Adrenal gland (tissue), 5 donors: ENCODE measurements around the gene MYRFL.

Experiments
- CTCF ChIP-seq, 6 experiments: fragments of 450-650 bp in 4 of 6; fragments of 200-600 bp in 2 of 6; sonication (generic) in 1 of 6; IDR thresholded peaks; 1 replicate in 5 of 6; 2 replicates in 1 of 6; pipeline versions ENCODE4 v1.5.1 to v1.8.0; 2016 to 2021; ENCODE audit warnings: antibody characterized with exemption in 6 of 6, mild to moderate bottlenecking in 2 of 6, moderate library complexity in 1 of 6
- POLR2A ChIP-seq, 2 donors: fragments of 450-650 bp; IDR thresholded peaks; one replicate each; pipeline ENCODE4 v1.6.1; 2017; ENCODE audit warnings: antibody characterized with exemption in 2 of 2, mild to moderate bottlenecking in 2 of 2, moderate library complexity in 1 of 2
- donor health status: DM: no; HTN: no; CAD: no.

DNA sequence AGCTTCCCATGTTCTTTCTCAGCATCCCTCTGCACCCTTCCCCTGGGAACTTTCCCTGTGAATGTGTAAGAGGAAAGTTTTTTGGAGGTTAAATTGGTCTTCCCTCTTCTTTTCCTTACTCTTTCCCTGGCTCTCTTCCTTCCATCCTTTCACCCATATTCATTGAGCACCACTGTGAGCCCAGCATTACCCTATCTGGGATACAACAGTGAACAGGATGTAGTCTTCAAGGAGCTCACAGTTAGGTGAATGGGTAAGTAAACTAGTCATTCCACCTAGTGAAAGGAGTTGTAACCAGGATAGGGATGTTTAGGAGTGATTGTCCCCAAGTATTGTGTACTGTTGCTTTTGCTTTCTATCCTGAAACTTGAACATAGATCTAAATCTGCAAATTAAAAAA, 123.8 kb downstream of the MYRFL start:
- TF ChIP-seq CTCF (IDR thresholded peaks at IDR 0.05), result no peak
- no peak for TF ChIP-seq POLR2A (IDR thresholded peaks at IDR 0.05)
